BLaER1 treated with 17β-estradiol and CSF1 and Interleukin-3, amounts not matched to agents 10 nM and 100 nM (cell line): Measurements from ENCODE around the gene SLC30A2.

Experiments
- H3K27ac ChIP-seq, 11 experiments: shearing (Covaris generic); formaldehyde crosslinking; 2 replicates each; pipeline ENCODE4 v1.8.1; 2022
- H3K27me3 ChIP-seq, 11 experiments: shearing (Covaris generic); formaldehyde crosslinking; 2 replicates each; pipeline ENCODE4 v1.8.1; 2022
- H3K36me3 ChIP-seq, 11 experiments: shearing (Covaris generic); formaldehyde crosslinking; 2 replicates each; pipeline ENCODE4 v1.8.1; 2022
- H3K4me1 ChIP-seq, 10 experiments: shearing (Covaris generic); formaldehyde crosslinking; 2 replicates each; pipeline ENCODE4 v1.8.1; 2022
- H3K4me2 ChIP-seq, 11 experiments: shearing (Covaris generic); formaldehyde crosslinking; 2 replicates each; pipeline ENCODE4 v1.8.1; 2022
- H3K4me3 ChIP-seq, 10 experiments: shearing (Covaris generic); formaldehyde crosslinking; 2 replicates each; pipeline ENCODE4 v1.8.1; 2022
- H3K9ac ChIP-seq, 11 experiments: shearing (Covaris generic); formaldehyde crosslinking; 2 replicates each; pipeline ENCODE4 v1.8.1; 2022
- H3K9me3 ChIP-seq, 11 experiments: shearing (Covaris generic); formaldehyde crosslinking; replicated peaks in 1 of 11; 2 replicates each; pipeline ENCODE4 v1.8.1; 2022
- H4K20me1 ChIP-seq, 11 experiments: shearing (Covaris generic); formaldehyde crosslinking; 2 replicates each; pipeline ENCODE4 v1.8.1; 2022
- Cebpa-rat ChIP-seq, 11 experiments: shearing (Covaris generic); IDR thresholded peaks; 2 replicates each; pipeline ENCODE4 v1.8.1; 2022

Gene SLC30A2

DNA sequence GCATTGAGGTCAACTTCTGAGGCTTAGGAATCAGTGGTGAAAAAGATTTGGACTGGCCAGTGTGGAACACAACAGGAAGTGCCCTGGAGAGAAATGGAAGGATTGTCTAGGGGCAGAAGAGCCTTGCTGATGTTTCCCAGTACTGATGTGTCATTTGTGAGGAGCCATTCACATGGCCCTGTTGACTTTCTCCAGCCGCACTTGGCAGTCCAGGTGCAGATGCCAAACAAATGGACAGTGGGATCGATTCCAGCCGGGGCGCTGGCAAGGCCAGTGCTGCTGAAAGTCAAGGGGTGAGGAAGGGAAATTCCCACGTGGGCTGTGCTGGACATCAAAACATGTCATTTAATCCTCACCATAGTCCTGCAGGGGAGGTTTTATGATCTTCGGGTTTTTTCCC is 26.4 kb upstream of the SLC30A2 start:
- Histone ChIP-seq H4K20me1 (no peaks in the 10 kb centered on the region), H3K36me3 (no peaks in the 10 kb centered on the region), H3K4me3 (no peak overlapping the region), H3K4me2 (no peak overlapping the region), H3K9ac (no peak overlapping the region), H3K9me3 (no peaks in the 10 kb centered on the region), H3K27me3 (no peaks in the 10 kb centered on the region), H3K27ac (no peak overlapping the region), H3K4me1 (peaks cover 0 to 13% (median 8%) of the 10 kb centered on the region in 10 experiments; a peak in 16 of 20 replicates)
- TF ChIP-seq Cebpa-rat (IDR thresholded peaks at IDR 0.05), result no peak

DNA sequence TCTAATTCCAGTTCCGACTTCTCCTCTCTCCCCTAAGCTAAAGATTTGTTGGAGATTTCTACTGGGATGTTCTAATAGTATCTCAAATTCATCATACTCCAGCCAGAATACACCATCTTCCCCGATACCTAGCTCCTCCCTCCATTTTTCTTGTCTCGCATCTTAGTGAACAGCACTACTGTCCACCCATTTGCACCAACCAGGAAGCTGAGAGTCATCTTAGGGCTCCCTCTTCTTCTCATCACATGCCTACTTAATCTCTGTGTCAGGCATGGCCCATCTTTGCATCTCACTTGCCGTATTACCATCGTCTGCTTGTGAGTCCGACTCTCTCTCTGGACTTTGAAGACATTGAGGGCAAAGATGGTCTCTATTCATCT is 25.0 kb upstream of the SLC30A2 start:
- no peak overlapping the region for H3K4me3 ChIP-seq
- no peaks in the 10 kb centered on the region for H3K27me3 ChIP-seq
- H3K9ac ChIP-seq, result no peak overlapping the region
- no peak overlapping the region for H3K4me2 ChIP-seq
- no peaks in the 10 kb centered on the region for H3K9me3 ChIP-seq
- H4K20me1 ChIP-seq, result no peaks in the 10 kb centered on the region
- no peaks in the 10 kb centered on the region for H3K36me3 ChIP-seq
- peaks cover 0 to 12% (median 6%) of the 10 kb centered on the region in 10 experiments; a peak in 16 of 20 replicates for H3K4me1 ChIP-seq
- no peak for TF ChIP-seq Cebpa-rat (IDR thresholded peaks at IDR 0.05)
- H3K27ac ChIP-seq, result no peak overlapping the region

GRCh38 chr1:26070296-26070962 is 24.5 kb upstream of the SLC30A2 start:
- Histone ChIP-seq H3K9me3 (no peaks in the 10 kb centered on the region), H3K4me2 (no peak overlapping the region), H3K27ac (no peak overlapping the region), H3K4me1 (peaks cover 0 to 7% (median 1%) of the 10 kb centered on the region in 10 experiments; a peak in 12 of 20 replicates), H3K4me3 (no peak overlapping the region), H4K20me1 (no peaks in the 10 kb centered on the region), H3K27me3 (no peaks in the 10 kb centered on the region), H3K9ac (no peak overlapping the region), H3K36me3 (no peaks in the 10 kb centered on the region)
- no peak for TF ChIP-seq Cebpa-rat (IDR thresholded peaks at IDR 0.05)

GRCh38 chr1:26069941-26070295 is 24.0 kb upstream of the SLC30A2 start:
- Histone ChIP-seq H3K27me3 (no peaks in the 10 kb centered on the region), H3K36me3 (no peaks in the 10 kb centered on the region), H3K9ac (no peak overlapping the region), H3K4me1 (0 out of 20 replicates have a peak, but pooled peaks cover 0 to 2% (median 0%) of the 10 kb centered on the region in 10 experiments), H3K27ac (no peak overlapping the region), H3K4me2 (no peak overlapping the region), H4K20me1 (no peaks in the 10 kb centered on the region), H3K4me3 (no peak overlapping the region), H3K9me3 (no peaks in the 10 kb centered on the region)
- TF ChIP-seq Cebpa-rat (IDR thresholded peaks at IDR 0.05), result no peak

- no peak for TF ChIP-seq Cebpa-rat (IDR thresholded peaks at IDR 0.05)
- Histone ChIP-seq H3K36me3 (no peaks in the 10 kb centered on the region), H3K4me3 (no peak within 1 kb of the TSS), H3K27me3 (no peaks in the 10 kb centered on the region), H3K4me1 (no peaks in the 10 kb centered on the region), H4K20me1 (no peaks in the 10 kb centered on the region), H3K27ac (no peak within 1 kb of the TSS), H3K4me2 (no peak within 1 kb of the TSS), H3K9me3 (no peaks in the 10 kb centered on the region), H3K9ac (no peak within 1 kb of the TSS)
These were observed 21.6 kb upstream of the SLC30A2 start, which contains the start of gene TRIM63 for GRCh38 chr1:26067432-26067911. TRIM63 (minus strand) TSS chr1:26067630; CDS start chr1:26067494, 136 bp downstream.

- H3K9me3 ChIP-seq, result no peaks in the 10 kb centered on the region
- no peaks in the 10 kb centered on the region for H3K27me3 ChIP-seq
- H3K4me3 ChIP-seq, result no peak overlapping the region
- H3K9ac ChIP-seq, result no peak overlapping the region
- no peak overlapping the region for H3K27ac ChIP-seq
- TF ChIP-seq Cebpa-rat (IDR thresholded peaks at IDR 0.05), result no peak
- H3K36me3 ChIP-seq, result no peaks in the 10 kb centered on the region
- no peaks in the 10 kb centered on the region for H3K4me1 ChIP-seq
- no peak overlapping the region for H3K4me2 ChIP-seq
- no peaks in the 10 kb centered on the region for H4K20me1 ChIP-seq
These were observed 20.9 kb upstream of the SLC30A2 start for GRCh38 chr1:26066857-26067256.

DNA sequence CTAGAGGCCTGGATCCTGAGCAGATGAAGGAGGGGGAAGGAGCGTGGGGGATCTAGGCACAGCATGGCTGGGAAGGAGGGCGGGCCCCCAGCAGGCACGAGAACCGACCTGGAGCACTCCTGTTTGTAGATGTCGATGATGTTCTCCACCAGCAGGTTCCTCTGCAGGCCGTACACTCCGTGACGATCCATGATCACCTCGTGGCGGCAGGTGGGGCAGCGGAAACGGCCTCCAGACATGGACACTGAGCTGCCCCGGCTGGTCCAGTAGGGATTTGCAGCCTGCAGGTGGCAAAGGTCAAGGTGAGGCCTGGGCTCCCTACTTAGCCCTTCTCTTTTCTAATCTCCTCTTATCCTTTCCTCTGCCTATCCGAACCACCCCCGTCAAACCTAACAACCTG is 20.2 kb upstream of the SLC30A2 start:
- Histone ChIP-seq H4K20me1 (no peaks in the 10 kb centered on the region), H3K27me3 (no peaks in the 10 kb centered on the region), H3K9ac (no peak overlapping the region), H3K4me2 (no peak overlapping the region), H3K27ac (no peak overlapping the region), H3K9me3 (no peaks in the 10 kb centered on the region), H3K36me3 (no peaks in the 10 kb centered on the region), H3K4me3 (no peak overlapping the region), H3K4me1 (no peaks in the 10 kb centered on the region)
- no peak for TF ChIP-seq Cebpa-rat (IDR thresholded peaks at IDR 0.05)

GRCh38 chr1:26064553-26064952 is 18.6 kb upstream of the SLC30A2 start:
- TF ChIP-seq Cebpa-rat (IDR thresholded peaks at IDR 0.05), result no peak
- Histone ChIP-seq H3K9ac (no peak overlapping the region), H4K20me1 (no peaks in the 10 kb centered on the region), H3K27ac (no peak overlapping the region), H3K36me3 (no peaks in the 10 kb centered on the region), H3K4me3 (no peak overlapping the region), H3K4me2 (no peak overlapping the region), H3K4me1 (no peaks in the 10 kb centered on the region), H3K27me3 (no peaks in the 10 kb centered on the region), H3K9me3 (no peaks in the 10 kb centered on the region)

DNA sequence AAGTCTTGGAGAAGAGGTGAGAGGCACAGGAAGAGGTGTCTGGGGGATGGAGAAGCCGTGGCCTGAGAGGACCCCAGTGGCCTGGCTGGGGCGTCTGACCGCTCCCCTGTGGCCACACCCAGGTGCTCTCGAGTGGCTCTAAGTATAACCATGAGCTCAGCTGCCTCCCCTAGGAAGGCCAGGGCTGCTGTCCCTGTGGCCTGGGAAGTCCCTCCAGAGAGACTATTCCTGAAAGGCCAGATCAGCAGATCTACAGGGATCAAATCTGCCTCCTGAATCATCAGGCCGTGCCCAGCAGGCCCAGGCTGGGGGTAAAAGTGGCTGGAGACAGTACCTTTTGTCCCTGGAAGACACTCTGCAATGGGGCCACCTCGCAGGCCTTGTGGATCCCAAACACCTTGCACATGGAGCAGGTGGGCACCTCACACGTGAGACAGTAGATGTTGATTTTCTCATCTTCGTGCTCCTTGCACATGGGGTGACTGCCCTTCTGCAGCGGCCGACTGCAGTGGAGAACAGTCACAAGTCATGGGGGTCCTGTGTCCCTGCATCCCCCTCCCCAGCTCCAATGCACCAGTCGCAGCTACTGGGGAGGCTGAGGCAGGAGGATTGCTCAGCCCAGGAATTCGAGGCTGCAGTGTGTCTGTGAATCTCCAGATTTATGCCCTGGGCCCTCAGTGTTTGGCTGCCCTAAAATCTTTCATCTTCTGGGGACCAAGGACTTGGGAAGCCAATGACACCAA is 15.1 kb upstream of the SLC30A2 start:
- H4K20me1 ChIP-seq, result no peaks in the 10 kb centered on the region
- no peak overlapping the region for H3K9ac ChIP-seq
- no peak for TF ChIP-seq Cebpa-rat (IDR thresholded peaks at IDR 0.05)
- H3K27ac ChIP-seq, result no peak overlapping the region
- no peaks in the 10 kb centered on the region for H3K27me3 ChIP-seq
- H3K9me3 ChIP-seq, result no peaks in the 10 kb centered on the region
- H3K4me2 ChIP-seq, result no peak overlapping the region
- no peaks in the 10 kb centered on the region for H3K4me1 ChIP-seq
- H3K4me3 ChIP-seq, result no peak overlapping the region
- no peaks in the 10 kb centered on the region for H3K36me3 ChIP-seq

GRCh38 chr1:26059906-26060305 is 14.0 kb upstream of the SLC30A2 start:
- no peak for TF ChIP-seq Cebpa-rat (IDR thresholded peaks at IDR 0.05)
- H3K4me3 ChIP-seq, result no peak overlapping the region
- H3K27ac ChIP-seq, result no peak overlapping the region
- no peaks in the 10 kb centered on the region for H3K27me3 ChIP-seq
- H3K9me3 ChIP-seq, result no peaks in the 10 kb centered on the region
- no peaks in the 10 kb centered on the region for H4K20me1 ChIP-seq
- H3K4me1 ChIP-seq, result no peaks in the 10 kb centered on the region
- H3K36me3 ChIP-seq, result no peaks in the 10 kb centered on the region
- H3K9ac ChIP-seq, result no peak overlapping the region
- H3K4me2 ChIP-seq, result no peak overlapping the region
